ENCODE results near the gene DENND4C.
"Not testable (repeated sequence)": the region's sequence is repeated elsewhere in the genome, so short reads cannot be mapped to it uniquely, and the experiment has no call there.

Gene DENND4C

GRCh38 chr9:19389539-19389938, 159.0 kb downstream of the DENND4C start:
- H3K4me3 ChIP-seq (ENCODE audit: low read length) = not testable (repeated sequence)

GRCh38 chr9:19397845-19398244, 167.4 kb downstream of the DENND4C start:
- no peak for DNase-seq (ENCODE audit: low read depth, low spot score)
- H3K4me3 ChIP-seq (ENCODE audit: low read length) = no peak overlapping the region

More at GRCh38 chr9:19389539-19389938, 159.0 kb downstream of the DENND4C start:
- not testable (repeated sequence) for DNase-seq (ENCODE audit: low read depth, low spot score)

GRCh38 chr9:19403231-19403630, 172.7 kb downstream of the DENND4C start:
- not testable (repeated sequence) for DNase-seq (ENCODE audit: low read depth, low spot score); H3K4me3 ChIP-seq (ENCODE audit: low read length)

- DNase-seq (ENCODE audit: low read depth, low spot score) = no peak
- H3K4me3 ChIP-seq (ENCODE audit: low read length) = no peak overlapping the region
Observed at GRCh38 chr9:19404283-19405075, 174.0 kb downstream of the DENND4C start.

GRCh38 chr9:19405771-19406170, 175.3 kb downstream of the DENND4C start:
- DNase-seq (ENCODE audit: low read depth, low spot score) = no peak
- H3K4me3 ChIP-seq (ENCODE audit: low read length) = no peak overlapping the region

- DNase-seq (ENCODE audit: low read depth, low spot score) = no peak
- no peak overlapping the region for H3K4me3 ChIP-seq (ENCODE audit: low read length)
Observed at GRCh38 chr9:19408316-19408692, 177.8 kb downstream of the DENND4C start.

GRCh38 chr9:19408693-19409400, 178.4 kb downstream of the DENND4C start, which contains the start of gene ACER2:
TSS of gene ACER2 (plus strand) at chr9:19409009. CDS start at chr9:19409085, 76 bp downstream.
- peak; percentile 88 for DNase-seq (ENCODE audit: low read depth, low spot score)

GRCh38 chr9:19409401-19410194, 179.1 kb downstream of the DENND4C start:
- peak overlapping the region; percentile 89 for H3K4me3 ChIP-seq (ENCODE audit: low read length)
- DNase-seq (ENCODE audit: low read depth, low spot score) = no peak

More at GRCh38 chr9:19408693-19409400, 178.4 kb downstream of the DENND4C start, which contains the start of gene ACER2:
- peak within 1 kb of the TSS; percentile 89 for H3K4me3 ChIP-seq (ENCODE audit: low read length)

- DNase-seq (ENCODE audit: low read depth, low spot score) = no peak
- peak overlapping the region; percentile 89; the same call in 1 of the 2 replicates for H3K4me3 ChIP-seq (ENCODE audit: low read length)
Observed at GRCh38 chr9:19410195-19410503, 179.7 kb downstream of the DENND4C start.

- H3K4me3 ChIP-seq (ENCODE audit: low read length) = no peak overlapping the region
- no peak for DNase-seq (ENCODE audit: low read depth, low spot score)
Observed at GRCh38 chr9:19410594-19410993, 180.1 kb downstream of the DENND4C start.

- DNase-seq (ENCODE audit: low read depth, low spot score) = no peak
- no peak overlapping the region for H3K4me3 ChIP-seq (ENCODE audit: low read length)
Observed at GRCh38 chr9:19411316-19411715, 180.8 kb downstream of the DENND4C start.

- not testable (repeated sequence) for DNase-seq (ENCODE audit: low read depth, low spot score); H3K4me3 ChIP-seq (ENCODE audit: low read length)
Observed at GRCh38 chr9:19413456-19413855, 183.0 kb downstream of the DENND4C start.

GRCh38 chr9:19416143-19416542, 185.7 kb downstream of the DENND4C start:
- no peak for DNase-seq (ENCODE audit: low read depth, low spot score)

GRCh38 chr9:19420877-19421276, 190.4 kb downstream of the DENND4C start:
- no peak overlapping the region for H3K4me3 ChIP-seq (ENCODE audit: low read length)

More at GRCh38 chr9:19416143-19416542, 185.7 kb downstream of the DENND4C start:
- H3K4me3 ChIP-seq (ENCODE audit: low read length) = no peak overlapping the region

More at GRCh38 chr9:19420877-19421276, 190.4 kb downstream of the DENND4C start:
- DNase-seq (ENCODE audit: low read depth, low spot score) = no peak
